WTC11 (cell line): ENCODE results near the gene LTBP1. TPM values are rescaled to one million over a fixed set of nuclear protein-coding genes. Genes with fewer than 3 reads are reported as not detected.

ENCODE experiments used
- ATAC-seq: fragments of 200-7000 bp; cut with Tn5 transposase; 2 replicates; pipeline ENCODE4 v1.10.0; 2021; ENCODE audit warnings: mild to moderate bottlenecking, moderate library complexity
- CTCF ChIA-PET: fragments of 300-600 bp; sonication (Branson Sonifier 250); formaldehyde crosslinking; loops from one replicate; lab custom pipeline; 2021; ENCODE audit warnings: antibody characterized with exemption; lab: Charles Lee
- POLR2A ChIA-PET: fragments of 350-600 bp; sonication (Branson Sonifier 250); formaldehyde crosslinking; loops from one replicate; lab custom pipeline; 2021; ENCODE audit warnings: antibody characterized with exemption; lab: Charles Lee
- DNase-seq: peaks from one replicate; pipeline ENCODE4 v3.0.0; 2021; ENCODE audit warnings: low spot score
- H3K27ac Mint-ChIP-seq: 2 replicates; pipeline ENCODE4 v1.8.0; 2021; ENCODE audit warnings: mixed read lengths
- H3K27me3 Mint-ChIP-seq: 2 replicates; pipeline ENCODE4 v1.8.0; 2021; ENCODE audit warnings: low read depth, mild to moderate bottlenecking, moderate library complexity, mixed read lengths
- H3K36me3 Mint-ChIP-seq: 2 replicates; pipeline ENCODE4 v1.8.0; 2021; ENCODE audit warnings: mixed read lengths
- H3K4me1 Mint-ChIP-seq: 2 replicates; pipeline ENCODE4 v1.8.0; 2022; ENCODE audit warnings: mixed read lengths
- H3K4me3 Mint-ChIP-seq: 2 replicates; pipeline ENCODE4 v1.8.0; 2021; ENCODE audit warnings: mild to moderate bottlenecking, moderate library complexity, mixed read lengths
- H3K9me3 Mint-ChIP-seq: 2 replicates; pipeline ENCODE4 v1.8.0; 2021; ENCODE audit warnings: mixed read lengths
- E2F1 ChIP-seq: sonication (generic); formaldehyde crosslinking; IDR thresholded peaks from 2 replicates; pipeline ENCODE4 v1.8.0; 2022; ENCODE audit warnings: mild to moderate bottlenecking, missing genetic modification reagents
- ETV6 ChIP-seq: sonication (generic); formaldehyde crosslinking; IDR thresholded peaks from 2 replicates; pipeline ENCODE4 v1.8.1; 2022; ENCODE audit warnings: mild to moderate bottlenecking, missing genetic modification reagents
- FOXP1 ChIP-seq: sonication (generic); formaldehyde crosslinking; IDR thresholded peaks from 2 replicates; pipeline ENCODE4 v1.8.0; 2022; ENCODE audit warnings: missing genetic modification reagents, mild to moderate bottlenecking, moderate library complexity, borderline replicate concordance
- FOXP4 ChIP-seq: sonication (generic); formaldehyde crosslinking; IDR thresholded peaks from 2 replicates; pipeline ENCODE4 v1.8.0; 2022; ENCODE audit warnings: mild to moderate bottlenecking, missing genetic modification reagents
- HMGXB4 ChIP-seq: sonication (generic); formaldehyde crosslinking; IDR thresholded peaks from 2 replicates; pipeline ENCODE4 v1.8.1; 2023; ENCODE audit warnings: mild to moderate bottlenecking, moderate library complexity, missing genetic modification reagents
- JUN ChIP-seq: sonication (generic); formaldehyde crosslinking; IDR thresholded peaks from 2 replicates; pipeline ENCODE4 v1.8.0; 2023; ENCODE audit warnings: mild to moderate bottlenecking, missing genetic modification reagents
- OVOL2 ChIP-seq: fragments of 250-450 bp; sonication (Bioruptor Pico); IDR thresholded peaks from 2 replicates; pipeline ENCODE4 v1.9.0; 2021; ENCODE audit warnings: mild to moderate bottlenecking, borderline replicate concordance
- PRDM15 ChIP-seq: sonication (generic); formaldehyde crosslinking; IDR thresholded peaks from 2 replicates; pipeline ENCODE4 v1.8.0; 2022; ENCODE audit warnings: missing genetic modification reagents
- PREB ChIP-seq: sonication (generic); formaldehyde crosslinking; IDR thresholded peaks from 2 replicates; pipeline ENCODE4 v1.8.1; 2022; ENCODE audit warnings: mild to moderate bottlenecking, missing genetic modification reagents, moderate library complexity, borderline replicate concordance
- SP1 ChIP-seq: sonication (generic); formaldehyde crosslinking; conservative IDR thresholded peaks from 2 replicates; pipeline ENCODE4 v1.8.1; 2022; ENCODE audit warnings: missing genetic modification reagents
- TEAD4 ChIP-seq: sonication (generic); formaldehyde crosslinking; IDR thresholded peaks from 2 replicates; pipeline ENCODE4 v1.8.0; 2022; ENCODE audit warnings: mild to moderate bottlenecking, missing genetic modification reagents
- ZNF121 ChIP-seq: sonication (generic); formaldehyde crosslinking; IDR thresholded peaks from 2 replicates; pipeline ENCODE4 v1.8.0; 2023; ENCODE audit warnings: missing genetic modification reagents
- ZNF317 ChIP-seq: sonication (generic); formaldehyde crosslinking; IDR thresholded peaks from 2 replicates; pipeline ENCODE4 v1.8.1; 2023; ENCODE audit warnings: low read depth, mild to moderate bottlenecking, moderate library complexity, missing genetic modification reagents, borderline replicate concordance
- ZNF416 ChIP-seq: fragments of 250-450 bp; sonication (Bioruptor Pico); IDR thresholded peaks from 2 replicates; pipeline ENCODE4 v1.9.0; 2021; ENCODE audit warnings: mild to moderate bottlenecking, inconsistent platforms
- total RNA-seq: library from RNA; stranded (reverse); gene quantifications from 3 replicates; pipeline ENCODE4 v1.2.3, GENCODE V29; 2021
- TF ChIP-seq, protein P1 (sequence below): sonication (generic); formaldehyde crosslinking; IDR thresholded peaks from 2 replicates; pipeline ENCODE4 v1.8.0; 2022; ENCODE audit warnings: mild to moderate bottlenecking, missing genetic modification reagents
- TF ChIP-seq, protein P2 (sequence below): sonication (generic); formaldehyde crosslinking; IDR thresholded peaks from 2 replicates; pipeline ENCODE4 v1.8.1; 2023; ENCODE audit warnings: mild to moderate bottlenecking, missing genetic modification reagents

LTBP1 gene
- total RNA-seq, 1 experiment from 2014 or later, result 33.6 TPM

DNA sequence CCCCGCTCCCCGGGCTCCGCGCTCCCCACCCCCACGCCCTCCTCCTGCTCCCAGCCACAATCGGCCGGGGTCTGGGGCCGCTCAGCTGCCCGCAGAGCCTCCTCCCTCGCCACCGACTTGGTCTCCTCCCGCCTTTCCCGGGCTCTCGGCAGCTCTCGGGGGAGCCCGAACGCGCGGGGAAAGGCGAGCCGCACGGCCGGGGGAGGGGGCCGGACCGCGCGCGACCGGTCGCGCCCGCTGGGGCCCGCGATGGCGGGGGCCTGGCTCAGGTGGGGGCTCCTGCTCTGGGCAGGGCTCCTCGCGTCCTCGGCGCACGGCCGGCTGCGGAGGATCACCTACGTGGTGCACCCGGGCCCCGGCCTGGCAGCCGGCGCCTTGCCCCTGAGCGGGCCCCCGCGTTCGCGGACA, 327 bp downstream of the LTBP1 start (continued):
- TF ChIP-seq PRDM15 (CRISPR knock-in tag) (no peak), TEAD4 (CRISPR knock-in tag) (no peak), ZNF416 (CRISPR knock-in tag) (no peak), OVOL2 (no peak)

DNA sequence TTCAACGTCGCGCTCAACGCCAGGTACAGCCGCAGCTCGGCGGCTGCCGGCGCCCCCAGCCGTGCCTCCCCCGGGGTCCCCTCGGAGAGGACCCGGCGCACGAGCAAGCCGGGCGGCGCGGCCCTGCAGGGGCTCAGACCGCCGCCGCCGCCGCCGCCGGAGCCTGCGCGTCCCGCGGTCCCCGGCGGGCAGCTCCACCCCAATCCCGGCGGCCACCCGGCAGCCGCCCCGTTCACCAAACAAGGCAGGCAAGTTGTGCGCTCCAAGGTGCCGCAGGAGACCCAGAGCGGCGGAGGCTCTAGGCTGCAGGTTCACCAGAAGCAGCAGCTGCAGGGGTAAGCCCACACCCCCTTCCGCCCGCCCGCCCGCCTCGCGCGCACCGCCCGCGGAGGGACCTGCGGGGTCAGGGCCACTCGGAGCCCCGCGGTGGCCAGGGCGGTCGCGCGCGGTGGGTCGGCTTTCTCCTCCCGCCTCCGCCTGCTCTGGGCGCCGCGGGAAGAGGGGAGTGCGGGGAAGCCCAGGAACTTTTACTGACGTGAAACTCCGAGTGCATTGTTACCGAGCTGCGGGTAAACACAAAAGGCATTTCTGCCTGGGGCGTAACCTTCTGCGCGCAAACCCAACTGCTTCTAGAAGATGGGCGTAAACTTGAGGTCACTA, 861 bp downstream of the LTBP1 start:
- Mint-ChIP-seq H3K36me3 (no peaks in the 10 kb centered on the region), H3K27ac (no peak overlapping the region)

More for the DNA sequence above, 861 bp downstream of the LTBP1 start:
- Mint-ChIP-seq H3K27me3 (peaks cover 3% of the 10 kb centered on the region), H3K4me3 (peak overlapping the region; percentile 72), H3K9me3 (no peaks in the 10 kb centered on the region), H3K4me1 (peaks cover 29% of the 10 kb centered on the region)
- DNase-seq (peak; percentile 72), ATAC-seq (peak; percentile 64)
- POLR2A ChIA-PET, result interaction anchor here (0.8 to 1.1 kb wide), 2 partner anchors 9 to 109 kb away, joined by 4 read pairs; no protein-coding TSS in a partner anchor
- CTCF ChIA-PET, result interaction anchor here (1.2 to 2.0 kb wide), 2 partner anchors 431 to 494 kb away, joined by 3 to 6 read pairs; no protein-coding TSS in a partner anchor
- TF ChIP-seq FOXP4 (CRISPR knock-in tag) (peak; percentile 64), PREB (CRISPR knock-in tag) (no peak), HMGXB4 (peak; percentile 66; the same call in 1 of the 2 replicates), ETV6 (CRISPR knock-in tag) (peak; percentile 29; the same call in 1 of the 2 replicates), SP1 (CRISPR knock-in tag) (peak; percentile 55; the same call in 1 of the 2 replicates), E2F1 (CRISPR knock-in tag) (no peak), ZNF317 (no peak), JUN (CRISPR knock-in tag) (0 out of 2 replicates have a peak, but pooled peaks have one; percentile 27), FOXP1 (CRISPR knock-in tag) (peak; percentile 58), ZNF416 (CRISPR knock-in tag) (no peak), ZNF121 (CRISPR knock-in tag) (no peak)
- TF ChIP-seq, protein P1, sequence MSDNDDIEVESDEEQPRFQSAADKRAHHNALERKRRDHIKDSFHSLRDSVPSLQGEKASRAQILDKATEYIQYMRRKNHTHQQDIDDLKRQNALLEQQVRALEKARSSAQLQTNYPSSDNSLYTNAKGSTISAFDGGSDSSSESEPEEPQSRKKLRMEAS (CRISPR knock-in tag), result no peak
- TF ChIP-seq, protein P2, sequence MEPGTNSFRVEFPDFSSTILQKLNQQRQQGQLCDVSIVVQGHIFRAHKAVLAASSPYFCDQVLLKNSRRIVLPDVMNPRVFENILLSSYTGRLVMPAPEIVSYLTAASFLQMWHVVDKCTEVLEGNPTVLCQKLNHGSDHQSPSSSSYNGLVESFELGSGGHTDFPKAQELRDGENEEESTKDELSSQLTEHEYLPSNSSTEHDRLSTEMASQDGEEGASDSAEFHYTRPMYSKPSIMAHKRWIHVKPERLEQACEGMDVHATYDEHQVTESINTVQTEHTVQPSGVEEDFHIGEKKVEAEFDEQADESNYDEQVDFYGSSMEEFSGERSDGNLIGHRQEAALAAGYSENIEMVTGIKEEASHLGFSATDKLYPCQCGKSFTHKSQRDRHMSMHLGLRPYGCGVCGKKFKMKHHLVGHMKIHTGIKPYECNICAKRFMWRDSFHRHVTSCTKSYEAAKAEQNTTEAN (CRISPR knock-in tag), result 0 out of 2 replicates have a peak, but pooled peaks have one; percentile 48
